ENCODE measurements around the gene ZNF263. TPM values are rescaled to one million over a fixed set of nuclear protein-coding genes. Genes with fewer than 3 reads are reported as not detected.
"Not testable (repeated sequence)": the region's sequence is repeated elsewhere in the genome, so short reads cannot be mapped to it uniquely, and the experiment has no call there.

The ZNF263 gene
- total and polyA plus RNA-seq, 2 donors = 26.3 to 30.2 TPM

GRCh38 chr16:3262517-3262916 is 20.8 kb upstream of the ZNF263 start:
- 98% methylated on average over 4 of the region's 4 CpGs for WGBS
- peaks cover 0 to 3% of the 10 kb centered on the region in 2 donors for H3K27me3 ChIP-seq (ENCODE audit: control insufficient read depth in 2 of 2, insufficient read depth in 1 of 2, low read length in 1 of 2)
- H3K4me3 ChIP-seq (ENCODE audit: low read length in 2 of 2) = no peak overlapping the region
- peaks cover 0 to 24% of the 10 kb centered on the region in 2 donors for H3K9me3 ChIP-seq (ENCODE audit: control insufficient read depth in 2 of 2, insufficient read depth in 1 of 2, low read length in 1 of 2)
- no peak for DNase-seq (ENCODE audit: low read depth in 6 of 9, low spot score in 9 of 9)
- H3K36me3 ChIP-seq (ENCODE audit: control insufficient read depth in 2 of 2, insufficient read depth in 2 of 2, low read length in 1 of 2) = no peaks in the 10 kb centered on the region
- H3K27ac ChIP-seq (ENCODE audit: low read depth in 1 of 2, low read length in 1 of 2) = no peak overlapping the region
- peaks cover 4 to 15% of the 10 kb centered on the region in 2 donors for H3K4me1 ChIP-seq (ENCODE audit: control insufficient read depth in 2 of 2, insufficient read depth in 2 of 2, low read length in 2 of 2)

- H3K27ac ChIP-seq (ENCODE audit: low read depth in 1 of 2, low read length in 1 of 2) = peak overlapping the region; percentile 91 to 99
- no peaks in the 10 kb centered on the region for H3K36me3 ChIP-seq (ENCODE audit: control insufficient read depth in 2 of 2, insufficient read depth in 2 of 2, low read length in 1 of 2)
- H3K9me3 ChIP-seq (ENCODE audit: control insufficient read depth in 2 of 2, insufficient read depth in 1 of 2, low read length in 1 of 2) = peaks cover 0 to 24% of the 10 kb centered on the region in 2 donors
- H3K4me1 ChIP-seq (ENCODE audit: control insufficient read depth in 2 of 2, insufficient read depth in 2 of 2, low read length in 2 of 2) = peaks cover 4 to 15% of the 10 kb centered on the region in 2 donors
- H3K27me3 ChIP-seq (ENCODE audit: control insufficient read depth in 2 of 2, insufficient read depth in 1 of 2, low read length in 1 of 2) = peaks cover 0 to 3% of the 10 kb centered on the region in 2 donors
- peak; percentile 73 to 96 (median 90) for DNase-seq (ENCODE audit: low read depth in 6 of 9, low spot score in 9 of 9)
- 1% methylated on average over 77 of the region's 77 CpGs for WGBS
- H3K4me3 ChIP-seq (ENCODE audit: low read length in 2 of 2) = peak overlapping the region; percentile 74 to 80
These were observed 18.9 kb upstream of the ZNF263 start for GRCh38 chr16:3264137-3265036.

GRCh38 chr16:3266873-3267537 is 16.3 kb upstream of the ZNF263 start:
- Histone ChIP-seq H3K4me3 (ENCODE audit: low read length in 2 of 2) (no peak overlapping the region), H3K27me3 (ENCODE audit: control insufficient read depth in 2 of 2, insufficient read depth in 1 of 2, low read length in 1 of 2) (peaks cover 0 to 3% of the 10 kb centered on the region in 2 donors), H3K36me3 (ENCODE audit: control insufficient read depth in 2 of 2, insufficient read depth in 2 of 2, low read length in 1 of 2) (no peaks in the 10 kb centered on the region), H3K9me3 (ENCODE audit: control insufficient read depth in 2 of 2, insufficient read depth in 1 of 2, low read length in 1 of 2) (peaks cover 0 to 28% of the 10 kb centered on the region in 2 donors), H3K27ac (ENCODE audit: low read depth in 1 of 2, low read length in 1 of 2) (no peak overlapping the region), H3K4me1 (ENCODE audit: control insufficient read depth in 2 of 2, insufficient read depth in 2 of 2, low read length in 2 of 2) (peaks cover 4 to 15% of the 10 kb centered on the region in 2 donors)
- DNase-seq (ENCODE audit: low read depth in 6 of 9, low spot score in 9 of 9) = no peak
- 89% methylated on average over 5 of the region's 5 CpGs for WGBS

- Histone ChIP-seq H3K9me3 (ENCODE audit: control insufficient read depth in 2 of 2, insufficient read depth in 1 of 2, low read length in 1 of 2) (peaks cover 0 to 29% of the 10 kb centered on the region in 2 donors), H3K27ac (ENCODE audit: low read depth in 1 of 2, low read length in 1 of 2) (no peak overlapping the region), H3K27me3 (ENCODE audit: control insufficient read depth in 2 of 2, insufficient read depth in 1 of 2, low read length in 1 of 2) (peaks cover 0 to 3% of the 10 kb centered on the region in 2 donors), H3K4me3 (ENCODE audit: low read length in 2 of 2) (no peak overlapping the region), H3K36me3 (ENCODE audit: control insufficient read depth in 2 of 2, insufficient read depth in 2 of 2, low read length in 1 of 2) (no peaks in the 10 kb centered on the region), H3K4me1 (ENCODE audit: control insufficient read depth in 2 of 2, insufficient read depth in 2 of 2, low read length in 2 of 2) (peaks cover 4 to 13% of the 10 kb centered on the region in 2 donors)
- WGBS = 93% methylated on average over 1 of the region's 1 CpG
- DNase-seq (ENCODE audit: low read depth in 6 of 9, low spot score in 9 of 9) = no peak
These were observed 15.0 kb upstream of the ZNF263 start for GRCh38 chr16:3268294-3268693.

GRCh38 chr16:3270718-3271117 is 12.6 kb upstream of the ZNF263 start:
- WGBS = 94% methylated on average over 5 of the region's 5 CpGs

GRCh38 chr16:3271281-3271680 is 12.0 kb upstream of the ZNF263 start:
- not testable (repeated sequence) for H3K4me1 ChIP-seq (ENCODE audit: control insufficient read depth in 2 of 2, insufficient read depth in 2 of 2, low read length in 2 of 2); H3K27me3 ChIP-seq (ENCODE audit: control insufficient read depth in 2 of 2, insufficient read depth in 1 of 2, low read length in 1 of 2); H3K36me3 ChIP-seq (ENCODE audit: control insufficient read depth in 2 of 2, insufficient read depth in 2 of 2, low read length in 1 of 2); H3K4me3 ChIP-seq (ENCODE audit: low read length in 2 of 2); DNase-seq (ENCODE audit: low read depth in 6 of 9, low spot score in 9 of 9); H3K27ac ChIP-seq (ENCODE audit: low read depth in 1 of 2, low read length in 1 of 2)
- 95% methylated on average over 22 of the region's 22 CpGs for WGBS
- peaks cover 0 to 11% of the 10 kb centered on the region in 2 donors for H3K9me3 ChIP-seq (ENCODE audit: control insufficient read depth in 2 of 2, insufficient read depth in 1 of 2, low read length in 1 of 2)

More at GRCh38 chr16:3270718-3271117, 12.6 kb upstream of the ZNF263 start:
- not testable (repeated sequence) for H3K4me3 ChIP-seq (ENCODE audit: low read length in 2 of 2); H3K4me1 ChIP-seq (ENCODE audit: control insufficient read depth in 2 of 2, insufficient read depth in 2 of 2, low read length in 2 of 2); H3K27me3 ChIP-seq (ENCODE audit: control insufficient read depth in 2 of 2, insufficient read depth in 1 of 2, low read length in 1 of 2); DNase-seq (ENCODE audit: low read depth in 6 of 9, low spot score in 9 of 9); H3K36me3 ChIP-seq (ENCODE audit: control insufficient read depth in 2 of 2, insufficient read depth in 2 of 2, low read length in 1 of 2); H3K27ac ChIP-seq (ENCODE audit: low read depth in 1 of 2, low read length in 1 of 2)
- peaks cover 0 to 12% of the 10 kb centered on the region in 2 donors for H3K9me3 ChIP-seq (ENCODE audit: control insufficient read depth in 2 of 2, insufficient read depth in 1 of 2, low read length in 1 of 2)

- 76% methylated on average over 4 of the region's 4 CpGs for WGBS
- no peak for DNase-seq (ENCODE audit: low read depth in 6 of 9, low spot score in 9 of 9)
- Histone ChIP-seq H3K27ac (ENCODE audit: low read depth in 1 of 2, low read length in 1 of 2) (no peak overlapping the region), H3K4me1 (ENCODE audit: control insufficient read depth in 2 of 2, insufficient read depth in 2 of 2, low read length in 2 of 2) (no peaks in the 10 kb centered on the region), H3K9me3 (ENCODE audit: control insufficient read depth in 2 of 2, insufficient read depth in 1 of 2, low read length in 1 of 2) (peaks cover 0 to 10% of the 10 kb centered on the region in 2 donors), H3K36me3 (ENCODE audit: control insufficient read depth in 2 of 2, insufficient read depth in 2 of 2, low read length in 1 of 2) (no peaks in the 10 kb centered on the region), H3K4me3 (ENCODE audit: low read length in 2 of 2) (no peak overlapping the region), H3K27me3 (ENCODE audit: control insufficient read depth in 2 of 2, insufficient read depth in 1 of 2, low read length in 1 of 2) (peaks cover 0 to 5% of the 10 kb centered on the region in 2 donors)
These were observed 8.8 kb upstream of the ZNF263 start for GRCh38 chr16:3274490-3274889.

GRCh38 chr16:3274947-3275346 is 8.3 kb upstream of the ZNF263 start:
- Histone ChIP-seq H3K27me3 (ENCODE audit: control insufficient read depth in 2 of 2, insufficient read depth in 1 of 2, low read length in 1 of 2) (peaks cover 0 to 5% of the 10 kb centered on the region in 2 donors), H3K27ac (ENCODE audit: low read depth in 1 of 2, low read length in 1 of 2) (no peak overlapping the region), H3K4me1 (ENCODE audit: control insufficient read depth in 2 of 2, insufficient read depth in 2 of 2, low read length in 2 of 2) (no peaks in the 10 kb centered on the region), H3K4me3 (ENCODE audit: low read length in 2 of 2) (no peak overlapping the region), H3K9me3 (ENCODE audit: control insufficient read depth in 2 of 2, insufficient read depth in 1 of 2, low read length in 1 of 2) (peaks cover 0 to 6% of the 10 kb centered on the region in 2 donors), H3K36me3 (ENCODE audit: control insufficient read depth in 2 of 2, insufficient read depth in 2 of 2, low read length in 1 of 2) (no peaks in the 10 kb centered on the region)
- no peak for DNase-seq (ENCODE audit: low read depth in 6 of 9, low spot score in 9 of 9)

- H3K27me3 ChIP-seq (ENCODE audit: control insufficient read depth in 2 of 2, insufficient read depth in 1 of 2, low read length in 1 of 2) = peaks cover 0 to 5% of the 10 kb centered on the region in 2 donors
- H3K36me3 ChIP-seq (ENCODE audit: control insufficient read depth in 2 of 2, insufficient read depth in 2 of 2, low read length in 1 of 2) = no peaks in the 10 kb centered on the region
- no peak for DNase-seq (ENCODE audit: low read depth in 6 of 9, low spot score in 9 of 9)
- no peak overlapping the region for H3K27ac ChIP-seq (ENCODE audit: low read depth in 1 of 2, low read length in 1 of 2)
- 91% methylated on average over 5 of the region's 5 CpGs for WGBS
- peaks cover 0 to 2% of the 10 kb centered on the region in 2 donors for H3K4me1 ChIP-seq (ENCODE audit: control insufficient read depth in 2 of 2, insufficient read depth in 2 of 2, low read length in 2 of 2)
- H3K9me3 ChIP-seq (ENCODE audit: control insufficient read depth in 2 of 2, insufficient read depth in 1 of 2, low read length in 1 of 2) = peaks cover 0 to 6% of the 10 kb centered on the region in 2 donors
- no peak overlapping the region for H3K4me3 ChIP-seq (ENCODE audit: low read length in 2 of 2)
These were observed 6.6 kb upstream of the ZNF263 start for GRCh38 chr16:3276679-3277078.

All from thymus (tissue), 11 donors.